MCF 10A (cell line): ENCODE data around the gene AMFR. TPM values are rescaled to one million over a fixed set of nuclear protein-coding genes. Genes with fewer than 3 reads are reported as not detected.

Experiments
- BruUV-seq: library from RNA; stranded (reverse); fragments of 400-500 nt; replicated peaks from 2 replicates; lab custom pipeline; 2021; lab: Mats Ljungman, UMichigan
- CTCF ChIA-PET: fragments of 300-600 bp; sonication (Branson Sonifier 250); formaldehyde crosslinking; extraction: SDS; loops from one replicate; lab custom pipeline; 2021; ENCODE audit warnings: antibody characterized with exemption, inconsistent platforms; lab: Yijun Ruan, JAX
- POLR2A ChIA-PET: fragments of 300-600, 350-650 bp; sonication (Branson Sonifier 250); formaldehyde crosslinking; extraction: SDS; loops from one replicate; lab custom pipeline; 2020; ENCODE audit warnings: antibody characterized with exemption, inconsistent platforms; lab: Yijun Ruan, JAX
- DNase-seq: peaks from one replicate; pipeline ENCODE4 v3.0.0-alpha.2; 2018; ENCODE audit not compliant: unreplicated experiment
- H3K27ac Mint-ChIP-seq: one replicate; pipeline ENCODE4 v1.8.0; 2022; ENCODE audit warnings: mild to moderate bottlenecking, low read depth, mixed read lengths; ENCODE audit not compliant: unreplicated experiment
- H3K27me3 Mint-ChIP-seq: one replicate; pipeline ENCODE4 v1.8.0; 2022; ENCODE audit warnings: mixed read lengths; ENCODE audit not compliant: insufficient read depth, unreplicated experiment
- H3K36me3 Mint-ChIP-seq: one replicate; pipeline ENCODE4 v1.8.0; 2022; ENCODE audit warnings: mild to moderate bottlenecking, moderate library complexity, mixed read lengths; ENCODE audit not compliant: insufficient read depth, unreplicated experiment
- H3K4me1 Mint-ChIP-seq: one replicate; pipeline ENCODE4 v1.8.0; 2022; ENCODE audit warnings: mixed read lengths; ENCODE audit not compliant: insufficient read depth, unreplicated experiment
- H3K4me3 Mint-ChIP-seq: one replicate; pipeline ENCODE4 v1.8.0; 2022; ENCODE audit warnings: mild to moderate bottlenecking, moderate library complexity, mixed read lengths; ENCODE audit not compliant: unreplicated experiment
- H3K9me3 Mint-ChIP-seq: one replicate; pipeline ENCODE4 v1.8.0; 2022; ENCODE audit warnings: mixed read lengths; ENCODE audit not compliant: unreplicated experiment
- CTCF ChIP-seq: fragments of 200-600 bp; IDR thresholded peaks from one replicate; pipeline ENCODE4 v1.8.0; 2022; ENCODE audit warnings: antibody characterized with exemption, mild to moderate bottlenecking; ENCODE audit not compliant: unreplicated experiment
- intact Hi-C: fragments of 100-400 bp; cut with micrococcal nuclease; formaldehyde crosslinking; loops from 2 replicates; pipeline ENCODE4 v1.14.1; 2022
- total RNA-seq: library from RNA; stranded (reverse); gene quantifications from 2 replicates; pipeline ENCODE4 v1.2.3, GENCODE V29; 2022

Gene AMFR
- total RNA-seq, 1 experiment from 2014 or later: 97.2 TPM

- BruUV-seq: no TSS peak
- intact Hi-C loops: loop anchor here (10.0 kb wide), 1 partner anchor 89 kb away; the partner anchor contains the start of gene AMFR
- H3K9me3 Mint-ChIP-seq: no peaks in the 10 kb centered on the region
- CTCF ChIA-PET: interaction anchor here (1.0 to 15.1 kb wide), 3 partner anchors 9 to 23 kb away, joined by 3 to 233 read pairs (median 12); no protein-coding TSS in a partner anchor
- peaks cover 15% of the 10 kb centered on the region for H3K4me1 Mint-ChIP-seq
- TF ChIP-seq CTCF: no peak
- H3K36me3 Mint-ChIP-seq: no peaks in the 10 kb centered on the region
- H3K27me3 Mint-ChIP-seq: no peaks in the 10 kb centered on the region
- no peak overlapping the region for H3K4me3 Mint-ChIP-seq
- peak overlapping the region; percentile 16 for H3K27ac Mint-ChIP-seq
- peak; percentile 58 for DNase-seq
- POLR2A ChIA-PET: interaction anchor here (0.5 to 0.7 kb wide), 4 partner anchors 12 to 767 kb away, joined by 3 read pairs; no protein-coding TSS in a partner anchor
These were observed 89.2 kb downstream of the AMFR start for GRCh38 chr16:56336071-56336688.

GRCh38 chr16:56334761-56335160 lies 90.6 kb downstream of the AMFR start:
- POLR2A ChIA-PET: interaction anchor here (1.4 to 1.6 kb wide), 2 partner anchors 22 to 116 kb away, joined by 6 to 8 read pairs; partner anchors contain the start of genes NUDT21 and OGFOD1
- H3K4me1 Mint-ChIP-seq: peaks cover 15% of the 10 kb centered on the region
- no peaks in the 10 kb centered on the region for H3K9me3 Mint-ChIP-seq
- peak; percentile 56 for DNase-seq
- no peaks in the 10 kb centered on the region for H3K36me3 Mint-ChIP-seq
- no peak overlapping the region for H3K4me3 Mint-ChIP-seq
- CTCF ChIA-PET: interaction anchor here (1.2 to 15.1 kb wide), 4 partner anchors 10 to 24 kb away, joined by 5 to 233 read pairs (median 10); no protein-coding TSS in a partner anchor
- H3K27me3 Mint-ChIP-seq: no peaks in the 10 kb centered on the region
- no TSS peak for BruUV-seq
- H3K27ac Mint-ChIP-seq: peak overlapping the region; percentile 56
- TF ChIP-seq CTCF: no peak
- intact Hi-C loops: loop anchor here (10.0 kb wide), 1 partner anchor 90 kb away; the partner anchor contains the start of gene AMFR

GRCh38 chr16:56332464-56333079 lies 92.8 kb downstream of the AMFR start:
- POLR2A ChIA-PET: interaction anchor here (0.6 to 2.1 kb wide), 4 partner anchors 24 to 833 kb away, joined by 3 to 15 read pairs (median 4); partner anchors contain the start of genes NUDT21 and OGFOD1
- H3K4me3 Mint-ChIP-seq: no peak overlapping the region
- no peaks in the 10 kb centered on the region for H3K36me3 Mint-ChIP-seq
- no TSS peak for BruUV-seq
- intact Hi-C loops: loop anchor here (1.0 to 10.0 kb wide), 3 partner anchors 24 to 370 kb away; partner anchors contain the start of gene AMFR
- no peaks in the 10 kb centered on the region for H3K9me3 Mint-ChIP-seq
- peaks cover 15% of the 10 kb centered on the region for H3K4me1 Mint-ChIP-seq
- TF ChIP-seq CTCF: peak; percentile 70
- H3K27me3 Mint-ChIP-seq: no peaks in the 10 kb centered on the region
- CTCF ChIA-PET: interaction anchor here (0.6 to 15.1 kb wide), 15 partner anchors 10 to 781 kb away, joined by 3 to 233 read pairs (median 4); no protein-coding TSS in a partner anchor
- DNase-seq: peak; percentile 88
- H3K27ac Mint-ChIP-seq: no peak overlapping the region

- ChIA-PET POLR2A (interaction anchor here (0.7 to 2.1 kb wide), 3 partner anchors 25 to 832 kb away, joined by 3 to 15 read pairs (median 4); partner anchors contain the start of genes NUDT21 and OGFOD1), CTCF (interaction anchor here (0.6 to 15.1 kb wide), 15 partner anchors 9 to 782 kb away, joined by 3 to 233 read pairs (median 4); no protein-coding TSS in a partner anchor)
- Mint-ChIP-seq H3K4me3 (no peak overlapping the region), H3K9me3 (no peaks in the 10 kb centered on the region), H3K36me3 (no peaks in the 10 kb centered on the region), H3K27ac (no peak overlapping the region), H3K4me1 (peaks cover 15% of the 10 kb centered on the region), H3K27me3 (no peaks in the 10 kb centered on the region)
- no peak for TF ChIP-seq CTCF
- no peak for DNase-seq
- intact Hi-C loops: loop anchor here (1.0 to 10.0 kb wide), 3 partner anchors 24 to 371 kb away; partner anchors contain the start of gene AMFR
- BruUV-seq: no TSS peak
These were observed 93.4 kb downstream of the AMFR start for GRCh38 chr16:56331915-56332314.
